ENCODE results near the gene VPS4A.

GRCh38 chr16:69338557-69339288, 27.6 kb downstream of the VPS4A start:
- TF ChIP-seq YY1 (IDR thresholded peaks at IDR 0.05; ENCODE audit: insufficient read depth, insufficient read length) (no peak), ZNF274 (IDR thresholded peaks at IDR 0.05; ENCODE audit: low read depth, low read length) (no peak)

Measured in NT2/D1 (cell line).